ENCODE measurements around the gene PPP2R3B. TPM values are rescaled to one million over a fixed set of nuclear protein-coding genes. Genes with fewer than 3 reads are reported as not detected.
"Not testable (repeated sequence)": the region's sequence is repeated elsewhere in the genome, so short reads cannot be mapped to it uniquely, and the experiment has no call there.

Gene PPP2R3B
- total RNA-seq, 1 donor from 2014 or later, result 9.5 TPM

DNA sequence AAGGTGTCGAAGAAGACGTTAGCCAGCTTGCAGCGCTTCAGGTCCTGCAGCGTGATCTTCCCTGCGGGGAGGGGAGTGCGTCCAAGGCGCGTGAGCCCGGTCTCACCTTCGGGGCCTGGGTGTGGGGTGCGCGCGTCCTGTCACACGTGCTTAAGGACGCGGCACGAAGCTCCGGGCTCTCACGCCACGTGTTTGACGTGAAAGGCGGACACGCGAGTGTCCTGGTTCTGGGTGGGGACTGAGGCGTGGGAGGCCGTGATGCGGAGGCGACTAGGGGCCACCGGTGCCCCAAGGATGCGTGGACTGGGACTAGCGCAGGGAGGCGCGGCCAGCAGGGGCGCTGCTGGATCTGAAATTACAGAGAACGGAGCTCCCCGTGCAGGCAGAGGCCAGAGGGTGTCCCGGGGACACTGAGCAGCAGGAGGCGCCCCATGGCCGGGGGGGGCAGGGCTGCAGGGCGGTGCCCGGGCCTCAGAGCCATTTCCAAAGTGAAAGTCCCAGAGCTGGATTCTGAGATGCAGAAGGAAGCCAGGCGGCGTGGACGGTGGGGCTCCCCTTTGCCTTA, 47.8 kb downstream of the PPP2R3B start:
- DNase-seq (ENCODE audit: low read depth), result no peak

DNA sequence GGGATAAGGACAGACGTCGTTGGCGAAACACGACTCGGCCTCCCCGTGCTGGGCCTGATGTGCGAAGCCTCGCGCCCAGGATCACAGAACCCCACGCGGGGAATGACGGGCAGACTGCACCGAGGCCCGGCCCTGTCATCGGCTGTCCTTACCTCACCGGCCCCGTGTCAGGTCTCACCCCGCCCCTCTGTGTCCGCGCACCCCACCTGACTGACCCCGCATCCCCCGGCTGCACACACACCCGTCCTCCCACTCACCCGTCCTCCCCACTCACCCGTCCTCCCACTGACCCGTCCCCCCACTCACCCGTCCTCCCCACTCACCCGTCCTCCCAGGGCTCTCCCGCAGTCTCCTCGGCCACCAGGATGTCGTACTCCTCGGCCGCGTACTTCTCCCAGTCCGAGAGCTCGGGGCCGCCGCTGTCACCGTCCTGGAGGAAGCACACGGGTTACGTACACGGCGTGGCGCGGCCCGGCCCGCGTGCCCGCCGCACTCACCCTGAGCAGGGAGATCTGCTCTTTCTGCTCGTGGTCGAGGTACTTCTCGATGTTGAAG, 48.3 kb downstream of the PPP2R3B start:
- no peak for DNase-seq (ENCODE audit: low read depth)

DNA sequence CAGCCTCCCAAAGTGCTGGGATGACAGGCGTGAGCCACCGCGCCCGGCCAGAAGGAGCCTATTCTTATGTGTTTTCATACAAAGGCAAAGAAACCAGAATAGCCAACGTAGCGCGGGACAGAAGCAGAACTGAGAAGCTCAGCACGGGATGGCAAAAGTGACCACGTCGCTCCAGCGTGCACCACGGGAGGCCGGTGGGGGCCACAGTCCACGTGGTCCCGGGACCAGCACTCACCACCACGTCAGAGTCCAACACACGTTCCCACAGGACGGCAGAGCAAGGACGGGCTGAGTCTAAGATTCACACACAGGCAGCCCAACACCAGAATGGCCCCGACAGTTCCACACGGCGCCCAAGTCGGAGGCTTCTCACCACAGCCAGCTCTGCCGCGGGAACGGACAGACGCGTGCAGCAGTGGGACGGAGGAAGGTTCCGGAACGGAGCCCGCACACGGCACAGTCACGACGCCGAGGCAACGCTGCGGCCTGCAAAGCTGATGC, 49.3 kb downstream of the PPP2R3B start:
- no peak for DNase-seq (ENCODE audit: low read depth)

DNA sequence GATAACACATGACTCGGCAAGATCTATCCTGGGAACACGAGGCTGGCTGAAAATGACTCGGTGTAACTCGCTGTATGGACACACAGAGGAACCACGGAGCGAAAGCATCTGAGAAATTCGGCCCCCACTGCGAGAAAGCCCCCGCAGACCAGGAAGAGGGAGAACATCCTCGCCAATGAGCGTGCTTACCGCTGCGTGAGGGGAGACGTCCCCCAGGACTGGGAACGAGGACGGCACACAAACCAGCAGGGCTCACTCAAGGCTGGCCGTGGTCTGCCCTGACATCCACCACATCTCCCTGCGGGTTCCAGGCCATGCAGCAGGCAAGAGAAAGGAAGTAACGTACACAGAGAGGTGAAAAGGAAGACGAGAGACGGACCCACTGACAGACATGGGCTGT, 50.5 kb downstream of the PPP2R3B start:
- no peak for DNase-seq (ENCODE audit: low read depth)

DNA sequence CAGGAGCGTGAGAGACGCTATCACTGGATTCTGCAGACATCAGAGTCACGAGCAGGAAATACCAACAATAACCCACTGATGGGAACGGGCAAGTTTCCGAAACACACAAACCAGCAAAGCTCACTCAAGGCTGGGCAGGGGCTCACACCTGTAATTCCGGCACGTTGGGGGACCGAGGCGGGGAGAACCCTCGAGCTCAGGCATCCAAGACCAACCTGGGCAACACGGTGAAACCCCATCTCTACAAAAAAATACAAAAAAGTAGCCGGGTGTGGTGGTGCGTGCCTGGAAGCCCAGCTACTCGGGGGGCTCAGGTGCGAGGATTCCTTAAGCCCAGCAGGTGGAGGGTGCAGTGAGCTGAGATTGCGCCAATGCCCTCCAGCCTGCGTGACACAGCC, 51.0 kb downstream of the PPP2R3B start:
- DNase-seq (ENCODE audit: low read depth), result no peak

DNA sequence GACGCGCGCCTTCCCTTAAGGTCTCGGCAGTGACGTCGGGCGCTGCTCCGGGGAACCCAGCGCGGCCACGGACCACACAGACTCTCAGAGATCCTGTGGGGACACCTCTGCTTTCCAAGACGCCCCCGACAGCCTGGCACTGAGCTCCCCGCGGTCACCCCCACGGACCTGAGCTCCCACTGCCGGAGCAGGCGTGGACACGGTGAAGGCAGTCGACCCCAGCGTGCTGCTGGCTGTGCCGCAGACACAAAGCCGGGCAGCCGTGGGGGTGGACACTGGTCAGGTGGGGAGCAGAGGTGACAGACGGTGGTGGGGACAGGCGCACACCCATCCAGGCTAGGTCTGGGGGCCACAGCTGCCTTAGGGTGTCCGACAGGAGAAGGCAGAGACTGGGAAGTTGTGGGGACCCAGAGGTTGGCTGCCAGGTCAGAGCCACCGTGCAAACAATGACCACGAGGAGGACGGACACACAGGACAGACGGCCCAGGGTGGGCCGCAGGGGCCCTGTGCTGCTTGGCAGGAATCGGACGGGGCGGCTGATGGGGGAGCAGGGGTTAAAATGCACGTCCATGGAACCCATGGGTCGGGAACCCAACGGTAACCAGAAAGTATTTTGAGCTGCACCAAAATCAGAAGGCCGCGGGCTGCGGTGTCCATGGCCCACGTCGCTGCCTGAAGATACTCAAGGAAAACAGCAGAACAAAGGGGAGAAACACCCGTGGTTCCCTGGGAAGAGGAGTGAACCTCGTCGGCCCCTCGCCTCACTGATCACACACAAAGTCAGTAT, 51.5 kb downstream of the PPP2R3B start:
- no peak for DNase-seq (ENCODE audit: low read depth)

DNA sequence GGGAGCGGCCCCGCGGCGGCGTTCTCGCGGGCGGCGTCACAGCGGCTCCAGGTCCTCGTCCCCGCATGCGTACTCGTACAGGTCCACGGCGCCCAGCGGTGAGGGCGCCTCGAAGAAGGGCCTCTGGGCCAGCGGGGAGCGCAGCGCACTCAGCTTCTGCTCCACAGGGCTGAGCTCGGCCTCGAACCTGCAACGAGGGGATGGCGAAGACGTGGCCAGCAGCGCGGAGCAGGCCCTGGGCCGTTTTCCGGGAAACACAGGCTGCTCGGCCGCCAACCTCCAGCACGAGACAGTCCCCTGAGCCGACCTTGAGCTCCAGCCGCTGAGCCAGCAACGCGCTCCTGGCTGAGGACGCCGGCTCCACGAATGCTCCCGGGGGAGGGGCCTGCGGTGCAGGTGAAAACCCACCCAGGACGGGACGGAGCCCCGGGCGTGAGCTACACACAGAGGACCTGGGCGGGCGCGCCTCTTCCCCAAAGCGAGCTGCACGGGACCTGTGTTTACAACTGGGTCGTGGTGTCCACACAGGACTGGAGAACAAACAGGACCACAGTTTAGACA, 52.3 kb downstream of the PPP2R3B start:
- DNase-seq (ENCODE audit: low read depth), result no peak

DNA sequence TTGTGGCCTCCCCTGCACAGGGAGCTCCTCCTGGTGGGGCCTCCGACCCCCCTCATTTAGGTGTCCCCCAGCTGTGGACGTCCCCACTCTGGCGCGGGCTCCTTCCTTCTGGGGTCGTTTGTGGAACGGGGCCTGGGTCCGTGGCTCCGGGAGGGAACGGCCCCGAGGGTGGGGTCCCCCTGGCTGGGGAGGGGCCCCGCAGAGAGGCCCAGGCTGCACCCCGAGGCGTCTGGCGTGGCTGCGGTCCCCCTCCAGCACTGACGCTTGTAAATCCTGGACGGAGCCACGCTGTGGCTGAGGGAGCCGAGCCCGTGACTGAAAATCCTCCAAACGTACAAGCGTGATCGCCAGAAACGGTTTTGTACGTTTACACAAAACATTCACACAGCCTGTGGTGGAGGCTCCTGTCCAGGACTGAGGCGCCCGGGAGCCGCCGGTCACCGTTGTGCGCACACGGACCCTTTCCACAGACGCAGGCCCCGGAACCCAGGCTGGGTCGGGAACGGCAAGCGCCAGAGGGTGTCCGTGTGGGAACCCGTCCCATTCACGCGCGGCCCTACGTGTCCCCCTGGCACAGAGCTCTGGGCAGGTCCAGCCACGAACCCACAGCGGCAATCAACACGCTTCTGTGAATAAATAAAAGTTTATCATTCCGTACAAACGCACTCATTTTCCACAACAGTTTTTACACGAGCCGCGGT, 52.9 kb downstream of the PPP2R3B start:
- no peak for DNase-seq (ENCODE audit: low read depth)

DNA sequence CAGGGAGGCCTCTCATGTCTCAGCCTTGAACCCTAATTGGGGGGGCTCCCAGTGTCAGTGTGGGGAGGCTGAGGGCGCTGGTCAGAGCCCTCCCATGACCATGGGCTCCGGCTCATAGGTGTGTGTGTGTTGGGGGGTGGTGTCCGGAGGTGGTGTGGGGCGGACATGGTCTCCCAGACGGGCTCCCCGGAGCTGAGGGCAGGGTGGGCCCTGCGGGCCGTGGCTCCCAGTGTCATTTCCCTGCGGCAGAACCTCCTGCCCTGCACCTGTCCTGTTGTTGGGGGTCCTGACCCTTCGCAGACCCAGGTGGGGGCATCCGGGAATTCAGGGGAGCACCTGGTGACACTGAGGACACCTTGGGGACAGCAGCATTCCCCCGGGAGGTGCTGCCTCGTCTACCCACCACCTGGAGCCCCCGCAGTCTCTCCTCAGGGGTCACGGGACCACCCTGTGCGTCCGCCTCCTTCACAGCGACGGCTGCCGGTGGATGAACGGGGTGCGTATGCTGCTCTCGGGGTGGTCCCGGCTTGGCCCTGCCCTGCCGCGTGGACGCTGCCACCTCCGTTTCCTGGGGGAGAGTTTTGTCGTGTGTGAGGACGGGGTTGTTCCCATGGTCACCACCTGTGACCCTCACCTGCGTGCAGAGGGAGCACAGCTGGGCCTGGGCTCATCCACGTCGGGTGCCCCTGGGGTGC, 53.6 kb downstream of the PPP2R3B start:
- no peak for DNase-seq (ENCODE audit: low read depth)

DNA sequence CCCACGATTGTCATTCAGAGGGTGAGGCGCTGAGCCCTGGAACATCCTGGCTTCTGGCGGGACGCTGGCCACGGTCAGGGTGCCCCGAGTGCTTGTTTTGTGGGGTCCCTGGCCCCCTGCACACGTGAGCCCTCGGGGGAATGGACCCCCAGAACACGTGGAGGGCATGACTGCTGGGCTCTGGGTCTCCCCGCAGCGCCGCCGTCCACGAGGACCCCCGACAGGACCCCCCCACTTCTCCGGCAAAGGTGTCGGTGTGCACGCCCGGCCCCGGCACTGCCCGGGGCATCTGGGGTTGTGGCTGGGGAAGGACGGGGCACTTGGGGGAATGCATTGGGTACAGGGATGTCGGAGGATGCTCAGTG, 54.2 kb downstream of the PPP2R3B start:
- no peak for DNase-seq (ENCODE audit: low read depth)

DNA sequence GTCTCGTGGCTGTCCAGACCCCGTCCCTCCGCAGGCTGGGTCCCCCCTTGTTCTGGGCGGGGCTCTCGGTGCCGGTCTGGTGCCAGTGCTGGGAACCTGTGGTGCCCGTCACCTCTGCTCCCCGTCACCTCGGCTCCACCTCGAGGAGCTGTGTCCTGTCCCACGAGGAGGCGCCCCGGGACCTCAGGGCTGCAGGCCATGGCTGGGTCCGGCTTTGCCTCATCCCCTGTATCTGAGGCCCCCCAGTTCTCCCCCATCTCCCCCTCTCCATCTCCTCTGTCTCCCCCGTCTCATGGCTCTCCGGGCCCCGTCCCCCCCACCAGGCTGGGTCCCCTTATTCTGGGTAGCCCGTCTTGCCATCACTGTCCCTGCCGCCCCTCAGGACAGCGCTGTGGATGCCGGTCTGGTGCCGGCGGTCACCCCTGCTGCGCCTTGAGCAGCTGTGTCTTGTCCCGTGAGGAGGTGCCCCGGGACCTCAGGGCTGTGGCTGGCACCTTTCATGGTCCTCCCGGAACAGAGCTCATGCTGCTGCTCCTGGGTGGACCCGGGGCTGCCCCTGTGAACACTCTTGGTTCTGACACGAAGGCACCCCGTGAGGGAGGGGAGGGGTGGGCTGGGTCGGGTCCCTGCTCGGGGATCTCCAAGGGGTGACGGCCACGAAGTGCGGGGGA, 54.7 kb downstream of the PPP2R3B start:
- no peak for DNase-seq (ENCODE audit: low read depth)

DNA sequence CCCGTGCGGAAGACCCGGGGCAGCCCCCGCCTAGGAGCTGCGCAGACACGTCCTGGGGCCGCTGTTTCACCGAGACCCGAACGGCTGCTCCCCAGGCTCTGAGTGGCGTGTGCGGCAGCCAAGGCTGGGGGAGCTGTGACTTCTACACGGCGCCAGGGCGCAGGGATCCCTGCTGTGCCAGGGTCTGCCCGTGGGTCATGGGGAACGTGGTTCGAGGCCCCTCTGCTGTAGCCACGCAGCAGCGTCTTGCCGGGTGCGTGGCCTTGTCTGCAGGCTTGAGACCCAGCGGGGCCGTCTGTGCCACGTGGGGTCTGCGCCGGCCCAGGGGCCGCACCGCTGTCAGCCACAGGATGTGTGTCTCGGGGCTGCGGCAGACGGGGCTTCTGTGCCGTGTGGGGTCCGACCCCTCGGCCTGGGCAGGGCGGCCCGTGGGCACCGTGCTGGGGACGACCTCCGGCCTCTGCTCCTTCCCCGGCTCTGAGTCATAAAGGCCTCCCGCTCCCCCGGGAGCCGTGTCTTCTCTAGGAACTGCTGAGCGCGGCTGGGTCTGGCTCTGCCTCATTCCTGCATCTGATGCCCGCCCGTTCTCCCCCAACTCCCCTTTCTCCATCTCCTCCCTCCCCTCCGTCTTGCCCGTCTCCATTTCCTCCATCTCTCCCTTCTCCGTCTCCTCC, 55.4 kb downstream of the PPP2R3B start:
- no peak for DNase-seq (ENCODE audit: low read depth)

DNA sequence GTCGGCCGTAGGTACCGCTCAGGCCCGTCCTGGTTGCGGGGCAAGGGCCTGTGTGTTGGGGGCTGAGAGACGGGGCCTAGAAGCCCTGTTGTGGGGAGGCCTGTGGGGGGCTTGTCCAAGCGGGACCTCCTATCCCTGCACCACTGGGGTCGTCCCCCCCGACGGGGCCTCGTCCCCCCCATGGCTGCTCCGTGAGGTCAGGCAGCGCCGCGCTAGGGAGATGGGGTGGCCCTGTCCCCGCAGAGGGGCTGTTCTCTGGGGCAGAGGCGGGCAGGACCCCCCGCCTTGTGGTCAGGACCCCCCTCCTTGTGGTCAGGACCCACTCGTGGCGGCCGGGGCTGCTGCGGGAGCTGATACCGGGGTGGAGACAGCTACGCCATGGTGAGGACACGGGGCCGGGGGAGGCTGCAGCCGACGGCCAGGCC, 56.0 kb downstream of the PPP2R3B start:
- DNase-seq (ENCODE audit: low read depth), result no peak

DNA sequence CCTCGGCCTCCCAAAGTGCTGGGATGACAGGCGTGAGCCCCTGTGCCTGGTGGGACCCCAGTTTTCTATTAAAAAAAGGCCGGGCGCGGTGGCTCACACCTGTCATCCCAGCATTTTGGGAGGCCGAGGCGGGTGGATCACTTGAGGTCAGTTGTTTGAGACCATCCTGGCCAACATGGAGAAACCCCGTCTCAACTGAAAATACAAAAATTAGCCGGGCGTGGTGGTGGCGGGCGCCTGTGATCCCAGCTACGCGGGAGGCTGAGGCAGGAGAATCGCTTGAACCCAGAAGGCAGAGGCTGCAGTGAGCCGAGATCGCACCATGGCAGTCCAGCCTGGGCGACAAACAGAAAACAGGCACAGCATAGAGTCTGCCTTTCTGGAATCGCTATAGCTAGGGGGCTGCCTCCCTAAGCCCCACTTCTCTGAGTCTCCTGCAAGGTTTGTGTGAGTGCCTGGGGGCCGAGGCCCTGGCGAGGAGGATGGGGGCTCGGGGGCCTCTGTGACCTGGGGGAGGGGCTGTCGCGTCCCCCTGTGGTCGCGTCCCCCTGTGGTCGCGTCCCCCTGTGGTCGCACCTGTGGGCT, 56.5 kb downstream of the PPP2R3B start:
- DNase-seq (ENCODE audit: low read depth), result not testable (repeated sequence)

DNA sequence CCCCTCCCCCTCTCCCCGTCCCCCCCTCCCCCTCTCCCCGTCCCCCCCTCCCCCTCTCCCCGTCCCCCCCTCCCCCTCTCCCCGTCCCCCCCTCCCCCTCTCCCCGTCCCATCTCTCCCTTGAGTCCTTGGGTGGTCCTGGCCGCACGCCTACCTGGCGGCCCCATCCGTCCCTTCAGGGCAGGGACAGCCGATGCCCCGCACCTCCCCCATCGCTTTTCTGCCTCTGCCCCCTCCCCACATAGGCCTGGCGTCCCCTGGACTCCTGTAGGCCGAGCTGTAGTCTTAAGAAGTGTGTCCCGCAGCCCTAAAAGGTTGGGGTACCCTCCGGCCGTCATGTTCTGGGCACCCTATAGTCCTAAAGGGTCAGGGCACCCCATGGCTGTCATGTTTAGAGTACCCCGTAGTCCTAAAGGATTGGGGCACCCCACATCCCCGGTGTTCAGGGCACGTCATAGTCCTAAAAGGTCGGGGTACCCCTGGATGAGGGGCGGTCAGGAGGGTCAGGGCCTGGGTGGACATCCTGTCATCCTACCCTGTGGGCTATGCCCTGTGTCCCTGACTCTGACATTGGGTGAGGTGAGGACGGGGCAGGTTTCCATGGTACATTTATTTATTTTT, 57.3 kb downstream of the PPP2R3B start:
- DNase-seq (ENCODE audit: low read depth), result no peak

DNA sequence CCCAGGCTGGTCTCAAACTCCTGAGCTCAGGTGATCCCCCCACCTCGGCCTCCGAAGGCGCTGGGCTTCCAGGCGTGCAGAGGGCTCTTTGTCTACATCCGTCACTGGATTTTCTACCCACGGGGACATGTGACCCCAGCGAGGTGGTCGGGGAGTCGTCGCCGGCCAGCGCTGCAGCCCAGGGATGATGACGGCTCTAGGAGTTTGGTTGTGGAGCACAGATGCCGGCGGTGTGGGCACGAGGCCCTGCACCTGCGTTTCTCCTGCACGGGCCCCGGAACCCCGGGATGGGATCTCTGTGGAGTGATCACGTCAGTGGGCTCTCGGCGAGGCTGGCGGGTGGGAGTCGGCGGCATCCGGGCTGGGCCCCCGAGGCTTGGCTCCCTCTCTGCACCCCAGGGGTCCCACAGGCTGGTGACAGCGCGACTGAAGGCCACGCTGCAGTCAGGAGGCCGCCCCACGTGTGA, 59.0 kb downstream of the PPP2R3B start:
- DNase-seq (ENCODE audit: low read depth), result no peak

DNA sequence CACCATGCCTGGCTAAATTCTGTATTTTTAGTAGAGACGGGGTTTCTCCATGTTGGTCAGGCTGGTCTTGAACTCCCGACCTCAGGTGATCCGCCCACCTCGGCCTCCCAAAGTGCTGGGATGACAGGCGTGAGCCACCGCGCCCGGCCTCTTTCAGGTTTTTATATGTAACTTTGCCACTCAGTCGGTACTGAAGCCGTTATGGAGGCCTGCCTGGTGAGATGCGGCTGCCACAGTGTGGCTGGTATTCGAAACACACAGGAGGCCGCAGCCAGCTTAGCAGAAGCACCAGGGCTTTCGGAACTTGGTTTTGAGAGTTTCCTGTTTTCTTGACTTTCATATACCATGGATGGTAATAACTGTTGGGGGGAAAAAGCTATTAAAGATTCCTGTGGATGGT, 62.0 kb downstream of the PPP2R3B start:
- not testable (repeated sequence) for DNase-seq (ENCODE audit: low read depth)

DNA sequence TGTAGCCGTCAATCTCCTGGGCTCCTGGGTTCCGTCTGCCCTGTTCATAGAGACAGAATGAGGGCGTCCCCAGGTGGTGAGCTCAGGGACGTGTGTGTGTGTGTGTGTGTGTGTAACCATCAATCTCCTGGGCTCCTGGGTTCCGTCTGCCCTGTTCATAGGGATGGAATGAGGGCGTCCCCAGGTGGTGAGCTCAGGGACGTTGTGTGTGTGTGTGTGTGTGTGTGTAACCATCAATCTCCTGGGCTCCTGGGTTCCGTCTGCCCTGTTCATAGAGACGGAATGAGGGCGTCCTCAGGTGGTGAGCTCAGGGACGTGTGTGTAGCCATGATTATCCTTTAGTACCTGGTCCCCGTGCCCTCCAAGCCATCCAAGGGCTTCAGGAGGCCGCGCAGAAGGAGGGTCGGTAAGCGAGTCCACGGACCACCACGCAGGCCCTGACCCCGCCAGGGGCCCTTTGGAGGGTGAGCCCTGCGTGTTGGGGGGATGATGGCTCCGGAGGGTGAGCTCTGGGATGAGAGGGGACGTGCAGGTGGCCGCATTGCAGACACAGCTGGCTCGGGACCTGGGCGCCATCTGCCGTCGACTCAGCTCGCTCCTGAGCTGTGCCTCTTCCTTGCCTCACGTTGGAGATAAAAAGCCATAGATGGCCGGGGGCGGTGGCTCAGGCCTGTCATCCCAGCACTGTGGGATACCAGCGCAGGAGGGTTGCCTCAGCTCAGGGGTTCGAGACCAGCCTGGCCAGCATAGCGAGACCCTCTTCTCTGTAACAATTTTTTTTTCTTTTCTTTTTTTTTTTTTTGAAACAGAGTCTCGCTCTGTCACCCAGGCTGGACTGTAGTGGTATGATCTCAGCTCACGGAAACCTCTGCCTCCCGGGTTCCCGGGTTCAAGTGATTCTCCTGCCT, 62.7 kb downstream of the PPP2R3B start:
- DNase-seq (ENCODE audit: low read depth), result peak; percentile 35

Measured in renal cortical epithelial cell (primary cell).